Liver (tissue), 9 donors: ENCODE data around the gene RASA3. TPM values are rescaled to one million over a fixed set of nuclear protein-coding genes. Genes with fewer than 3 reads are reported as not detected.

ENCODE experiments used
- DNase-seq: peaks from one replicate; pipeline ENCODE4 v3.0.0-alpha.2; 2017; ENCODE audit warnings: low spot score
- H3K27ac ChIP-seq, 2 donors: one replicate each; pipeline ENCODE4 v1.7.0; 2013; ENCODE audit warnings: inconsistent platforms in 2 of 2, low read length in 2 of 2, control low read depth in 1 of 2, low read depth in 1 of 2, mild to moderate bottlenecking in 1 of 2
- H3K27me3 ChIP-seq, 4 donors: one replicate each; pipeline versions ENCODE4 v1.6.1 to v1.7.0; 2013; ENCODE audit warnings: low read length in 3 of 4, inconsistent platforms in 1 of 4, mild to moderate bottlenecking in 1 of 4, moderate library complexity in 1 of 4; ENCODE audit not compliant: control insufficient read depth in 4 of 4, insufficient read depth in 4 of 4
- H3K36me3 ChIP-seq, 4 donors: one replicate each; pipeline versions ENCODE4 v1.6.1 to v1.7.0; 2013; ENCODE audit warnings: low read length in 3 of 4, mild to moderate bottlenecking in 3 of 4, low read depth in 1 of 4, moderate library complexity in 1 of 4; ENCODE audit not compliant: control insufficient read depth in 4 of 4, insufficient read depth in 3 of 4
- H3K4me1 ChIP-seq, 4 donors: one replicate each; pipeline versions ENCODE4 v1.6.1 to v1.7.0; 2013; ENCODE audit warnings: low read length in 3 of 4, mild to moderate bottlenecking in 3 of 4, moderate library complexity in 1 of 4; ENCODE audit not compliant: control insufficient read depth in 4 of 4, insufficient read depth in 4 of 4
- H3K4me3 ChIP-seq, 3 donors: one replicate each; pipeline versions ENCODE4 v1.6.1 to v1.7.0; 2013; ENCODE audit warnings: low read length in 3 of 3, control low read depth in 1 of 3, low read depth in 1 of 3, mild to moderate bottlenecking in 1 of 3
- H3K9ac ChIP-seq, 2 donors: one replicate each; pipeline ENCODE4 v1.7.0; 2013; ENCODE audit warnings: low read length in 2 of 2, mild to moderate bottlenecking in 2 of 2, moderate library complexity in 2 of 2, control low read depth in 1 of 2, low read depth in 1 of 2
- H3K9me3 ChIP-seq, 4 donors: one replicate each; pipeline versions ENCODE4 v1.6.1 to v1.7.0; 2013; ENCODE audit warnings: low read length in 3 of 4; ENCODE audit not compliant: control insufficient read depth in 4 of 4
- ATF3 ChIP-seq: IDR thresholded peaks from 2 replicates; pipeline ENCODE4 v1.6.1; 2016; ENCODE audit warnings: antibody characterized with exemption
- EGR1 ChIP-seq, 2 donors: IDR thresholded peaks; 2 replicates each; pipeline ENCODE4 v1.6.1; 2016 to 2018; ENCODE audit warnings: antibody characterized with exemption in 2 of 2, low read depth in 2 of 2
- FOXA1 ChIP-seq: IDR thresholded peaks from 2 replicates; pipeline ENCODE4 v1.6.1; 2016; ENCODE audit warnings: antibody characterized with exemption
- FOXA2 ChIP-seq: IDR thresholded peaks from 2 replicates; pipeline ENCODE4 v1.6.1; 2016; ENCODE audit warnings: antibody characterized with exemption
- GABPA ChIP-seq, 2 donors: IDR thresholded peaks in 1 of 2; conservative IDR thresholded peaks in 1 of 2; 2 replicates each; pipeline ENCODE4 v1.6.1; 2016; ENCODE audit warnings: antibody characterized with exemption in 2 of 2, mild to moderate bottlenecking in 1 of 2, moderate library complexity in 1 of 2
- HNF4A ChIP-seq, 2 donors: conservative IDR thresholded peaks; 2 replicates each; pipeline ENCODE4 v1.6.1; 2016; ENCODE audit warnings: antibody characterized with exemption in 2 of 2, mild to moderate bottlenecking in 2 of 2
- HNF4G ChIP-seq: IDR thresholded peaks from 2 replicates; pipeline ENCODE4 v1.6.1; 2016; ENCODE audit warnings: antibody characterized with exemption
- JUND ChIP-seq, 2 donors: IDR thresholded peaks; 2 replicates each; pipeline ENCODE4 v1.6.1; 2016; ENCODE audit warnings: antibody characterized with exemption in 2 of 2
- MAX ChIP-seq: IDR thresholded peaks from 2 replicates; pipeline ENCODE4 v1.6.1; 2016; ENCODE audit warnings: antibody characterized with exemption
- NR2F2 ChIP-seq: IDR thresholded peaks from 2 replicates; pipeline ENCODE4 v1.6.1; 2016; ENCODE audit warnings: antibody characterized with exemption
- RAD21 ChIP-seq, 2 donors: IDR thresholded peaks; 2 replicates each; pipeline ENCODE4 v1.6.1; 2016; ENCODE audit warnings: antibody characterized with exemption in 2 of 2, mild to moderate bottlenecking in 2 of 2
- REST ChIP-seq: IDR thresholded peaks from 2 replicates; pipeline ENCODE4 v1.6.1; 2016; ENCODE audit warnings: antibody characterized with exemption, mild to moderate bottlenecking
- RXRA ChIP-seq, 2 donors: IDR thresholded peaks; 2 replicates each; pipeline ENCODE4 v1.6.1; 2017 to 2018; ENCODE audit warnings: antibody characterized with exemption in 2 of 2, mild to moderate bottlenecking in 1 of 2
- SP1 ChIP-seq: IDR thresholded peaks from 2 replicates; pipeline ENCODE4 v1.6.1; 2018; ENCODE audit warnings: antibody characterized with exemption, mild to moderate bottlenecking
- TAF1 ChIP-seq: conservative IDR thresholded peaks from 2 replicates; pipeline ENCODE4 v1.6.1; 2016; ENCODE audit warnings: antibody characterized with exemption, mild to moderate bottlenecking
- YY1 ChIP-seq: IDR thresholded peaks from 2 replicates; pipeline ENCODE4 v1.6.1; 2016; ENCODE audit warnings: antibody characterized with exemption, mild to moderate bottlenecking
- ZBTB33 ChIP-seq: IDR thresholded peaks from 2 replicates; pipeline ENCODE4 v1.6.1; 2016; ENCODE audit warnings: antibody characterized with exemption
- WGBS: extraction: QIAGEN DNeasy Blood & Tissue Kit; methylation state at CpG from one replicate; pipeline ENCODE4 v1.1.7; 2013; 5-methylcytosine and 5-hydroxymethylcytosine counted together
- polyA plus RNA-seq, 2 donors: library from polyadenylated mRNA; stranded (reverse) in 1 of 2; unstranded in 1 of 2; fragments of 200-250 nt in 1 of 2; fragments of >200 nt in 1 of 2; fragmentation: Nextera tagmentation in 1 of 2; extraction: Ambion mirVana in 1 of 2; gene quantifications; one replicate each; pipeline versions ENCODE4 v1.2.1 to v1.2.3, GENCODE V29; 2013 to 2015
- total RNA-seq, 2 donors: library from RNA; depleted of rRNA; stranded (reverse); fragments of >200 nt; gene quantifications; one replicate each; pipeline ENCODE4 v1.2.3, GENCODE V29; 2014
- donor health status: healthy.
- donor health status: healthy.
- donor health status: healthy.
- donor health status: healthy.
- donor health status: healthy.

Gene RASA3
- total and polyA plus RNA-seq, 4 donors, result 0.64 to 5.9 (median 3.8) TPM

GRCh38 chr13:113945857-113946408 lies 186.5 kb downstream of the RASA3 start:
- no peaks in the 10 kb centered on the region for H3K9me3 ChIP-seq
- WGBS, result 91% methylated on average over 26 of the region's 26 CpGs
- no peaks in the 10 kb centered on the region for H3K27me3 ChIP-seq
- H3K27ac ChIP-seq, result no peak overlapping the region
- no peak for TF ChIP-seq EGR1 (IDR thresholded peaks at IDR 0.05; ENCODE audit: low read depth in 2 of 2)
- no peak for TF ChIP-seq RXRA (IDR thresholded peaks at IDR 0.05)
- TF ChIP-seq JUND (IDR thresholded peaks at IDR 0.05), result no peak
- TF ChIP-seq YY1, result no peak
- TF ChIP-seq REST, result no peak
- no peak for TF ChIP-seq RAD21 (IDR thresholded peaks at IDR 0.05)
- no peak for TF ChIP-seq NR2F2
- TF ChIP-seq ZBTB33, result no peak
- no peak for TF ChIP-seq GABPA (IDR thresholded peaks at IDR 0.05 in 1 of 2, conservative IDR thresholded peaks at IDR 0.05 in 1 of 2)
- TF ChIP-seq HNF4A (conservative IDR thresholded peaks at IDR 0.05), result no peak
- TF ChIP-seq FOXA2, result no peak
- no peak overlapping the region for H3K4me3 ChIP-seq
- H3K36me3 ChIP-seq, result no peaks in the 10 kb centered on the region
- no peak overlapping the region for H3K9ac ChIP-seq
- H3K4me1 ChIP-seq, result peaks cover 1 to 8% (median 5%) of the 10 kb centered on the region in 4 donors
- no peak for DNase-seq

- no peaks in the 10 kb centered on the region for H3K9me3 ChIP-seq
- TF ChIP-seq MAX (no peak), ATF3 (no peak), EGR1 (IDR thresholded peaks at IDR 0.05; ENCODE audit: low read depth in 2 of 2) (no peak), REST (no peak), ZBTB33 (no peak), NR2F2 (no peak), SP1 (no peak), FOXA2 (no peak), HNF4G (no peak), HNF4A (conservative IDR thresholded peaks at IDR 0.05) (no peak), TAF1 (no peak), JUND (IDR thresholded peaks at IDR 0.05) (no peak), RXRA (IDR thresholded peaks at IDR 0.05) (no peak), RAD21 (IDR thresholded peaks at IDR 0.05) (no peak), FOXA1 (no peak)
- H3K4me3 ChIP-seq, result no peak overlapping the region
- H3K4me1 ChIP-seq, result peaks cover 0 to 6% (median 3%) of the 10 kb centered on the region in 4 donors
- H3K27me3 ChIP-seq, result no peaks in the 10 kb centered on the region
- H3K27ac ChIP-seq, result no peak overlapping the region
- DNase-seq, result no peak
- no peak overlapping the region for H3K9ac ChIP-seq
- 90% methylated on average over 19 of the region's 19 CpGs for WGBS
- no peaks in the 10 kb centered on the region for H3K36me3 ChIP-seq
Observed at GRCh38 chr13:113943821-113944565, 188.4 kb downstream of the RASA3 start.
